Stomach (tissue), 9 donors: ENCODE measurements around the gene PRKD3. TPM values are rescaled to one million over a fixed set of nuclear protein-coding genes. Genes with fewer than 3 reads are reported as not detected.

Experiments
- DNase-seq, 2 donors: peaks; one replicate each; pipeline versions ENCODE4 v3.0.0 to v3.0.0-alpha.2; 2013 to 2019
- H3K27ac ChIP-seq, 5 donors: fragments of 200-600 bp in 4 of 5; sonication (generic) in 4 of 5; one replicate each; pipeline ENCODE4 v1.5.1; 2013 to 2019; ENCODE audit warnings: mild to moderate bottlenecking in 1 of 5, moderate library complexity in 1 of 5
- H3K27me3 ChIP-seq, 3 donors: fragments of 200-600 bp; sonication (generic); one replicate each; pipeline ENCODE4 v1.5.1; 2017 to 2019; ENCODE audit warnings: mixed run types in 1 of 3
- H3K36me3 ChIP-seq, 4 donors: fragments of 200-600 bp; sonication (generic); 1 replicate in 3 of 4; 2 replicates in 1 of 4; pipeline ENCODE4 v1.5.1; 2016 to 2019
- H3K4me1 ChIP-seq, 4 donors: fragments of 200-600 bp; sonication (generic); one replicate each; pipeline ENCODE4 v1.5.1; 2016 to 2019
- H3K4me3 ChIP-seq, 4 donors: fragments of 200-600 bp; sonication (generic) in 3 of 4; one replicate each; pipeline ENCODE4 v1.5.1; 2016 to 2019; ENCODE audit warnings: mild to moderate bottlenecking in 1 of 4
- H3K9me3 ChIP-seq, 4 donors: fragments of 200-600 bp; sonication (generic); one replicate each; pipeline ENCODE4 v1.5.1; 2016 to 2019
- CTCF ChIP-seq, 7 experiments: fragments of 450-650 bp in 4 of 7; fragments of 200-600 bp in 3 of 7; sonication (generic) in 3 of 7; IDR thresholded peaks; one replicate each; pipeline ENCODE4 v1.5.1; 2016 to 2019; ENCODE audit warnings: antibody characterized with exemption in 7 of 7, control low read depth in 2 of 7, mild to moderate bottlenecking in 1 of 7
- EP300 ChIP-seq: sonication (generic); formaldehyde crosslinking; IDR thresholded peaks from one replicate; pipeline ENCODE4 v1.6.1; 2017; ENCODE audit warnings: antibody characterized with exemption
- POLR2A ChIP-seq, 4 donors: fragments of 450-650 bp; IDR thresholded peaks; one replicate each; pipeline ENCODE4 v1.6.1; 2016; ENCODE audit warnings: antibody characterized with exemption in 4 of 4, control low read depth in 2 of 4, mild to moderate bottlenecking in 1 of 4, moderate library complexity in 1 of 4
- POLR2AphosphoS5 ChIP-seq, 3 donors: sonication (generic); formaldehyde crosslinking; IDR thresholded peaks; one replicate each; pipeline ENCODE4 v1.6.1; 2016; ENCODE audit warnings: antibody characterized with exemption in 3 of 3
- WGBS, 5 donors: extraction: QIAGEN DNeasy Blood & Tissue Kit in 3 of 5; methylation state at CpG; one replicate each; pipeline versions ENCODE4 v1.1.5 to v1.1.7; 2013 to 2018; 5-methylcytosine and 5-hydroxymethylcytosine counted together
- intact Hi-C: fragments of 100-400 bp; cut with DNase I; formaldehyde crosslinking; loops from one replicate; pipeline ENCODE4 v1.15.1; 2023; ENCODE audit warnings: low total_unique reads
- polyA plus RNA-seq, 3 donors: library from polyadenylated mRNA; stranded (reverse); fragments of 200-250 nt; gene quantifications; one replicate each; pipeline ENCODE4 v1.2.3, GENCODE V29; 2013
- total RNA-seq, 5 donors: library from RNA; depleted of rRNA; stranded (reverse); fragments of >200 nt; gene quantifications; one replicate each; pipeline versions ENCODE4 v1.1.0 to v1.2.3, GENCODE V29; 2014 to 2016
- donor health status: healthy with polysubstance abuse.
- donor health status: Bipolar disorder and iron deficiency.
- donor health status: healthy.

The PRKD3 gene
- total and polyA plus RNA-seq, 8 donors, result 4.2 to 86.5 (median 12.7) TPM

GRCh38 chr2:37291680-37292079 lies 33.0 kb downstream of the PRKD3 start:
- Histone ChIP-seq H3K4me1 (peaks cover 0 to 4% (median 2%) of the 10 kb centered on the region in 4 donors), H3K27me3 (no peaks in the 10 kb centered on the region), H3K9me3 (no peaks in the 10 kb centered on the region), H3K4me3 (no peak overlapping the region), H3K27ac (no peak overlapping the region), H3K36me3 (peaks cover 0 to 57% (median 52%) of the 10 kb centered on the region in 4 donors)
- intact Hi-C loops, result no loop called here
- no peak for TF ChIP-seq POLR2AphosphoS5 (IDR thresholded peaks at IDR 0.05)
- no peak for TF ChIP-seq EP300
- TF ChIP-seq CTCF (IDR thresholded peaks at IDR 0.05), result no peak
- no peak for TF ChIP-seq POLR2A (IDR thresholded peaks at IDR 0.05)
- DNase-seq, result no peak
- 91 to 98% (median 94%) methylated on average over 2 of the region's 2 CpGs for WGBS, 5 donors

GRCh38 chr2:37287966-37288365 lies 36.7 kb downstream of the PRKD3 start:
- DNase-seq, result peak in 1 of 2 donors; percentile 40
- WGBS, 5 donors, result 92 to 99% (median 94%) methylated on average over 2 of the region's 2 CpGs

GRCh38 chr2:37284381-37284780 lies 40.3 kb downstream of the PRKD3 start:
- Histone ChIP-seq H3K4me1 (peaks cover 0 to 14% (median 0%) of the 10 kb centered on the region in 4 donors), H3K4me3 (no peak overlapping the region), H3K36me3 (peaks cover 0 to 85% (median 70%) of the 10 kb centered on the region in 4 donors), H3K27ac (no peak overlapping the region), H3K27me3 (no peaks in the 10 kb centered on the region), H3K9me3 (no peaks in the 10 kb centered on the region)
- intact Hi-C loops, result no loop called here
- DNase-seq, result no peak
- TF ChIP-seq CTCF (IDR thresholded peaks at IDR 0.05), result no peak
- no peak for TF ChIP-seq POLR2A (IDR thresholded peaks at IDR 0.05)
- no peak for TF ChIP-seq EP300
- no peak for TF ChIP-seq POLR2AphosphoS5 (IDR thresholded peaks at IDR 0.05)

More at GRCh38 chr2:37287966-37288365, 36.7 kb downstream of the PRKD3 start:
- H3K27ac ChIP-seq, result no peak overlapping the region
- H3K4me1 ChIP-seq, result peaks cover 0 to 13% (median 0%) of the 10 kb centered on the region in 4 donors
- intact Hi-C loops, result no loop called here
- TF ChIP-seq EP300, result no peak
- no peak for TF ChIP-seq POLR2A (IDR thresholded peaks at IDR 0.05)
- TF ChIP-seq POLR2AphosphoS5 (IDR thresholded peaks at IDR 0.05), result no peak
- no peak for TF ChIP-seq CTCF (IDR thresholded peaks at IDR 0.05)
- no peak overlapping the region for H3K4me3 ChIP-seq
- H3K9me3 ChIP-seq, result no peaks in the 10 kb centered on the region
- H3K27me3 ChIP-seq, result no peaks in the 10 kb centered on the region
- H3K36me3 ChIP-seq, result peaks cover 0 to 75% (median 68%) of the 10 kb centered on the region in 4 donors

- H3K4me3 ChIP-seq, result no peak overlapping the region
- no peaks in the 10 kb centered on the region for H3K27me3 ChIP-seq
- whole genome bisulfite sequencing, 5 donors, result 91 to 99% (median 97%) methylated on average over 2 of the region's 2 CpGs
- H3K4me1 ChIP-seq, result peaks cover 0 to 14% (median 0%) of the 10 kb centered on the region in 4 donors
- intact Hi-C loops, result no loop called here
- H3K36me3 ChIP-seq, result peaks cover 0 to 83% (median 68%) of the 10 kb centered on the region in 4 donors
- peak overlapping the region in 1 of 5 donors; percentile 19 for H3K27ac ChIP-seq
- no peaks in the 10 kb centered on the region for H3K9me3 ChIP-seq
- no peak for DNase-seq
- TF ChIP-seq CTCF (IDR thresholded peaks at IDR 0.05) (no peak), EP300 (no peak), POLR2AphosphoS5 (IDR thresholded peaks at IDR 0.05) (no peak), POLR2A (IDR thresholded peaks at IDR 0.05) (no peak)
Observed at GRCh38 chr2:37283207-37283606, 41.4 kb downstream of the PRKD3 start.
